ENCODE measurements around the gene MTUS2.
"Not testable (repeated sequence)": the region's sequence is repeated elsewhere in the genome, so short reads cannot be mapped to it uniquely, and the experiment has no call there.

Gene MTUS2

GRCh38 chr13:29319451-29319850, 499.3 kb downstream of the MTUS2 start:
- Histone ChIP-seq H3K9me3 (0 out of 2 replicates have a peak, but pooled peaks cover 3% of the 10 kb centered on the region), H3K4me1 (no peaks in the 10 kb centered on the region), H3K36me3 (replicated peaks) (no peaks in the 10 kb centered on the region), H3K4me3 (no peak overlapping the region), H3K27me3 (ENCODE audit: low read depth) (no peaks in the 10 kb centered on the region)
- in situ Hi-C loops (cut with MboI; ENCODE audit: low sequenced_read_pairs): no loop called here
- DNase-seq (ENCODE audit: low spot score in 2 of 2): no peak

DNA sequence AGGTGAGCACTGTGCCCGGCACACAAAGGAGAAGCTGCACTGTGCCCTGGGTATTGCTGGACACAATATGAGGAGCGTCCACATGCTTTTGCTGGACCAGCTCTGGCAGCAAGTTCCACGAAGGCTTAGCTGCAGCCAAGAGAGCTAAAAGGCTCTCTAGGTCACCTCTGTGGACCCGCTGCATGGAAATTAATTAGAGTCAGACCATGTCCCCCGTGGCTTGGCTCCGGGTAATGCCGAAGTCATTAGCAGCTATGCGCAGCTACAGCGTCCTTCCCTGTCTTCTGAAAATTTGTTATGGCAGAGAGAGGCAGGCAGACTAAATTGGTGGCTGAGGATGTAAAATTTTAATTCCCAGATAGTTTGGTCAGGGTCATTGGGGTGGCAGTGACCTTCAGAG, 503.8 kb downstream of the MTUS2 start:
- no peak overlapping the region for H3K4me3 ChIP-seq
- H3K27me3 ChIP-seq (ENCODE audit: low read depth): no peaks in the 10 kb centered on the region
- in situ Hi-C loops (cut with MboI; ENCODE audit: low sequenced_read_pairs): no loop called here
- no peaks in the 10 kb centered on the region for H3K4me1 ChIP-seq
- DNase-seq (ENCODE audit: low spot score in 2 of 2): no peak
- H3K36me3 ChIP-seq (replicated peaks): no peaks in the 10 kb centered on the region
- 0 out of 2 replicates have a peak, but pooled peaks cover 3% of the 10 kb centered on the region for H3K9me3 ChIP-seq

DNA sequence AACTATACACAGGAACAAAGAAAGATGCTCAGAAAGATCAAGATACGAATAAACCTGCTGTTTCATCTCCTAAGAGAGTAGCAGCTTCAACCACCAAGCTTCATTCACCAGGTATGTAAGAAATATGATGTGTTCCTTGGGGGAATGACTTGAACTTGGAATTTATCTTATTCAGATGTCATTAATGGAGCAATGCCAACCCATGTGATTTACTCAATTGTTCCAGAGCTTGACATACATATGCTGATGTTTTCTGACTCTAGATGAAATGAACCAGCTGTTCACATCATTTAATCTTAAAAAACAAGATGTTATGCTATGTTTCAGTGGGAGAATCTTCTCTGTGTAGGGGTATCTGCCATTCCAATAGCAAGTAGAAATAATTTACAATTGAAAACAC, 504.5 kb downstream of the MTUS2 start:
- no peaks in the 10 kb centered on the region for H3K36me3 ChIP-seq (replicated peaks)
- no peak overlapping the region for H3K4me3 ChIP-seq
- 0 out of 2 replicates have a peak, but pooled peaks cover 3% of the 10 kb centered on the region for H3K9me3 ChIP-seq
- in situ Hi-C loops (cut with MboI; ENCODE audit: low sequenced_read_pairs): no loop called here
- no peaks in the 10 kb centered on the region for H3K27me3 ChIP-seq (ENCODE audit: low read depth)
- no peaks in the 10 kb centered on the region for H3K4me1 ChIP-seq
- DNase-seq (ENCODE audit: low spot score in 2 of 2): no peak

- DNase-seq (ENCODE audit: low spot score in 2 of 2): no peak
- Histone ChIP-seq H3K27me3 (ENCODE audit: low read depth) (no peaks in the 10 kb centered on the region), H3K9me3 (no peaks in the 10 kb centered on the region), H3K4me3 (no peak overlapping the region), H3K36me3 (replicated peaks) (no peaks in the 10 kb centered on the region), H3K4me1 (no peaks in the 10 kb centered on the region)
- in situ Hi-C loops (cut with MboI; ENCODE audit: low sequenced_read_pairs): no loop called here
These were observed 508.4 kb downstream of the MTUS2 start for GRCh38 chr13:29328501-29328900.

DNA sequence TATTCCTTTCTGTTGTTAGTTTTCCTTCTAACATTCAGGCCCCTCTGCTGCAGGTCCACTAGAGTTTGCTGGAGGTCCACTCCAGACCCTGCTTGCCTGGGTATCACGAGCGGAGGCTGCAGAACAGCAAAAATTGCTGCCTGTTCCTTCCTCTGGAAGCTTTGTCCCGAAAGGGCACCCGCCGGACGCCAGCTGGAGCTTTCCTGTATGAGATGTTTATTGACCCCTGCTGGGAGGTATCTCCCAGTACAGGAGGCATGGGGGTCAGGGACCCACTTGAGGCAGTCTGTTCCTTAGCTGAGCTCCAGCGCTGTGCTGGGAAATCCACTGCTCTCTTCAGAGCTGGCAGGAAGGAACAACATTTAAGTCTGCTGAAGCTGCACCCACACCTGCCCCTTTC, 516.2 kb downstream of the MTUS2 start:
- DNase-seq (ENCODE audit: low spot score in 2 of 2): no peak
- in situ Hi-C loops (cut with MboI; ENCODE audit: low sequenced_read_pairs): no loop called here
- no peaks in the 10 kb centered on the region for H3K36me3 ChIP-seq (replicated peaks)
- no peak overlapping the region for H3K4me3 ChIP-seq
- H3K9me3 ChIP-seq: no peaks in the 10 kb centered on the region
- H3K27me3 ChIP-seq (ENCODE audit: low read depth): no peaks in the 10 kb centered on the region
- no peaks in the 10 kb centered on the region for H3K4me1 ChIP-seq

- Histone ChIP-seq H3K4me3 (no peak overlapping the region), H3K9me3 (no peaks in the 10 kb centered on the region), H3K4me1 (no peaks in the 10 kb centered on the region), H3K36me3 (replicated peaks) (no peaks in the 10 kb centered on the region), H3K27me3 (ENCODE audit: low read depth) (no peaks in the 10 kb centered on the region)
- in situ Hi-C loops (cut with MboI; ENCODE audit: low sequenced_read_pairs): no loop called here
- no peak for DNase-seq (ENCODE audit: low spot score in 2 of 2)
These were observed 519.5 kb downstream of the MTUS2 start for GRCh38 chr13:29339386-29340272.

- H3K4me3 ChIP-seq; in situ Hi-C loops (cut with MboI; ENCODE audit: low sequenced_read_pairs): not testable (repeated sequence)
These were observed 525.9 kb downstream of the MTUS2 start for GRCh38 chr13:29345860-29346582.

DNA sequence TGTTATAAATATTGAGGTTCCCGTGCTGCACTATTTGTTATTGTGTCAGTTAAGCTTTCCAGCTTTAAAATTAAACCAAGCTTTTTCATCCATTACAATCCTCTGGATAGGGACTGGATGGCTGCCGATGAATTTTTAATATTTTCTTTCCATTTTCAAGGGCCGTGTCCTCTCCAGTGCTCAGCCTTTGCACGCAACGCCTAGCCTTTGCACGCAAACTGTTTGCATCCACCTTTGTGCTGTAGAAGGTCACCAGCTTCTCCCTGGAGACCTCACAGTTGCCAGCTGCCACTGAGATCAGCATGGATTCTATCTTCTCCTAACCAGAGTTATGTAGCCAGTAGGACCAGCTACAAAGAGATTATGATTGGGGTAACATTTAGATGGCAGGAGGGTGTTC, 534.9 kb downstream of the MTUS2 start:
- Histone ChIP-seq H3K4me3 (no peak overlapping the region), H3K27me3 (ENCODE audit: low read depth) (no peaks in the 10 kb centered on the region), H3K36me3 (replicated peaks) (no peaks in the 10 kb centered on the region), H3K9me3 (no peaks in the 10 kb centered on the region), H3K4me1 (no peaks in the 10 kb centered on the region)
- no peak for DNase-seq (ENCODE audit: low spot score in 2 of 2)
- in situ Hi-C loops (cut with MboI; ENCODE audit: low sequenced_read_pairs): loop anchor here (25.0 kb wide), 1 partner anchor 1043 kb away; no protein-coding TSS in a partner anchor

More at GRCh38 chr13:29345860-29346582, 525.9 kb downstream of the MTUS2 start:
- not testable (repeated sequence) for H3K9me3 ChIP-seq; DNase-seq (ENCODE audit: low spot score in 2 of 2); H3K36me3 ChIP-seq (replicated peaks); H3K27me3 ChIP-seq (ENCODE audit: low read depth); H3K4me1 ChIP-seq

GRCh38 chr13:29359181-29359580, 539.0 kb downstream of the MTUS2 start:
- no peak for DNase-seq (ENCODE audit: low spot score in 2 of 2)
- Histone ChIP-seq H3K36me3 (replicated peaks) (no peaks in the 10 kb centered on the region), H3K4me1 (no peaks in the 10 kb centered on the region), H3K9me3 (no peaks in the 10 kb centered on the region), H3K4me3 (no peak overlapping the region), H3K27me3 (ENCODE audit: low read depth) (no peaks in the 10 kb centered on the region)
- in situ Hi-C loops (cut with MboI; ENCODE audit: low sequenced_read_pairs): loop anchor here (25.0 kb wide), 1 partner anchor 1047 kb away; no protein-coding TSS in a partner anchor

DNA sequence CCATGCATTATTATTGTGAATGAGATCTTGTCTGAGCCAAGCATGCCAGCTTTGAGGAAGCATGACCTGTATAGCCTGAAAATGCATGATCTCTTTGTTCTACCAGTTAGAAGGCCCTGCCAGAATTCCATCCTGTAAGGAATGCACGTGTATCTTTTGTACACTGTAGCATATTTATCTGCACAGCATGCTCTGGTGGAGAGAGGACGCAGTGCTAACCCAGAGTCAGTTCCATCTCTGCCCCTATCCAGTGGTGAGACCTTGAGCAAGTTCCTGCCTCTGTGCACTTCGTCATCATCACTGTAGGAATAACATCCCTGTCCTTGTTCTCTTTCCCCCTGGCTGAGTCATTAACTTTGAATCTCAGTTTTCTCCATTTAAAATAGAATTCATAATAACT, 541.6 kb downstream of the MTUS2 start:
- no peak for DNase-seq (ENCODE audit: low spot score in 2 of 2)
- in situ Hi-C loops (cut with MboI; ENCODE audit: low sequenced_read_pairs): loop anchor here (25.0 kb wide), 1 partner anchor 1049 kb away; no protein-coding TSS in a partner anchor
- Histone ChIP-seq H3K4me1 (no peaks in the 10 kb centered on the region), H3K9me3 (no peaks in the 10 kb centered on the region), H3K27me3 (ENCODE audit: low read depth) (0 out of 2 replicates have a peak, but pooled peaks cover 2% of the 10 kb centered on the region), H3K36me3 (replicated peaks) (no peaks in the 10 kb centered on the region), H3K4me3 (no peak overlapping the region)

- Histone ChIP-seq H3K4me1 (no peaks in the 10 kb centered on the region), H3K4me3 (no peak overlapping the region), H3K36me3 (replicated peaks) (no peaks in the 10 kb centered on the region), H3K9me3 (no peaks in the 10 kb centered on the region), H3K27me3 (ENCODE audit: low read depth) (0 out of 2 replicates have a peak, but pooled peaks cover 2% of the 10 kb centered on the region)
- in situ Hi-C loops (cut with MboI; ENCODE audit: low sequenced_read_pairs): loop anchor here (25.0 kb wide), 1 partner anchor 1051 kb away; no protein-coding TSS in a partner anchor
- DNase-seq (ENCODE audit: low spot score in 2 of 2): peak; percentile 57 to 71
These were observed 542.9 kb downstream of the MTUS2 start for GRCh38 chr13:29362849-29363604.

- no peak overlapping the region for H3K4me3 ChIP-seq
- in situ Hi-C loops (cut with MboI; ENCODE audit: low sequenced_read_pairs): loop anchor here (25.0 kb wide), 1 partner anchor 1057 kb away; no protein-coding TSS in a partner anchor
- H3K27me3 ChIP-seq (ENCODE audit: low read depth): 0 out of 2 replicates have a peak, but pooled peaks cover 2% of the 10 kb centered on the region
- DNase-seq (ENCODE audit: low spot score in 2 of 2): peak; percentile 11 to 45
- no peaks in the 10 kb centered on the region for H3K9me3 ChIP-seq
- H3K4me1 ChIP-seq: no peaks in the 10 kb centered on the region
- no peaks in the 10 kb centered on the region for H3K36me3 ChIP-seq (replicated peaks)
These were observed 549.1 kb downstream of the MTUS2 start for GRCh38 chr13:29369060-29369743.

DNA sequence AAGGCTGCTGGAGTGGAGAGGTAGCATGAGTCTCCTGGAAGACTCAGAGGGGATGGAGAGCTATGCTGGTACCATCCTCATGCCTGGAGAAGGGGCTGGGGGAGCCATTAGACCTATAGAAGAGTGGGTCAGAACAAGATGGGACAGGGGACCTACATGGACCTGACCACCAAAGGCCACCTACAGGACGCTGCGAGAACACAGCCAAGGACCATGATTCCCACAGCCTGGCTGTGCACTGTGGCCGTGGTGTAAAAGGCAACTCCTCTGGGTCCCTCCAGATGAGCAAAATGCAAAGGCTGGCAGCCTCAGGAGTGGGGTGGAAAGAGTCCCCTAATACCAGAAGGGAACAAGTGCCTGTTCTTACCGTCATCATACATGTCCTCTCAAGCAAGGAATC, 559.1 kb downstream of the MTUS2 start:
- Histone ChIP-seq H3K27me3 (ENCODE audit: low read depth) (no peaks in the 10 kb centered on the region), H3K4me1 (no peaks in the 10 kb centered on the region), H3K4me3 (no peak overlapping the region), H3K36me3 (replicated peaks) (no peaks in the 10 kb centered on the region), H3K9me3 (no peaks in the 10 kb centered on the region)
- in situ Hi-C loops (cut with MboI; ENCODE audit: low sequenced_read_pairs): no loop called here
- no peak for DNase-seq (ENCODE audit: low spot score in 2 of 2)
